ENCODE results near the gene RAB1A. TPM values are rescaled to one million over a fixed set of nuclear protein-coding genes. Genes with fewer than 3 reads are reported as not detected.

The RAB1A gene
- total RNA-seq, 1 experiment from 2014 or later = 165 TPM

DNA sequence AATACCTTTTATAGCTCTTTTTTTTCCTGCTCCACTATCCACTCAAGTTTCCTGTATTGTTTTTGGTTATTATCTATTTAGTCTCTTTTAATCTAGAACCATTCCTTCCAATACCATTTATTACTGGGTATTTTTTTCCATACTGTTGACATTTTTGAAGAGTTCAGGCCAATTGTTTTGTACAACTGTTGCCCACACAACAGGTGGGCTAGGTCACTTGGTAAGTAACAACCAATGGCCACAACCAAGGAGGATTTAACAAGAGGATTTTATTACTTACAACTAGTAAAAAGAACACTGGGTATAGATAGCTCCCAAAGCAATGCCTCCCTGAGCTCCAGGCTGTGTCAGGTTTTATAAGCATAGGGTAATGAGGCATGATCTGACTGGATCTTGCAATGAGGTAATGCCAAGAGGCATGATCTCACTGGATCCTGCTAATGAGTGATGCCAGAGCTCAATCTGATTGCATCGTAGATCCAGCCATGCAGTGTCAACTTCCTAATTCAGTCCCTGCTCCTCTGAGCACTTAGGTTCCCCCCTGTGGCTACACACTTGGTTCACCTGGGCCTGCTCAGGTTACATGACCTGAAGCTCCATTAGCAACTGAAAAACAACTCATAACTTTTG, 80.8 kb downstream of the RAB1A start:
- no peak for TF ChIP-seq EZH2 (IDR thresholded peaks at IDR 0.05; ENCODE audit: low read depth)
- TF ChIP-seq, protein P1, sequence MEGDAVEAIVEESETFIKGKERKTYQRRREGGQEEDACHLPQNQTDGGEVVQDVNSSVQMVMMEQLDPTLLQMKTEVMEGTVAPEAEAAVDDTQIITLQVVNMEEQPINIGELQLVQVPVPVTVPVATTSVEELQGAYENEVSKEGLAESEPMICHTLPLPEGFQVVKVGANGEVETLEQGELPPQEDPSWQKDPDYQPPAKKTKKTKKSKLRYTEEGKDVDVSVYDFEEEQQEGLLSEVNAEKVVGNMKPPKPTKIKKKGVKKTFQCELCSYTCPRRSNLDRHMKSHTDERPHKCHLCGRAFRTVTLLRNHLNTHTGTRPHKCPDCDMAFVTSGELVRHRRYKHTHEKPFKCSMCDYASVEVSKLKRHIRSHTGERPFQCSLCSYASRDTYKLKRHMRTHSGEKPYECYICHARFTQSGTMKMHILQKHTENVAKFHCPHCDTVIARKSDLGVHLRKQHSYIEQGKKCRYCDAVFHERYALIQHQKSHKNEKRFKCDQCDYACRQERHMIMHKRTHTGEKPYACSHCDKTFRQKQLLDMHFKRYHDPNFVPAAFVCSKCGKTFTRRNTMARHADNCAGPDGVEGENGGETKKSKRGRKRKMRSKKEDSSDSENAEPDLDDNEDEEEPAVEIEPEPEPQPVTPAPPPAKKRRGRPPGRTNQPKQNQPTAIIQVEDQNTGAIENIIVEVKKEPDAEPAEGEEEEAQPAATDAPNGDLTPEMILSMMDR (conservative IDR thresholded peaks at IDR 0.05) = no peak
- H2AFZ ChIP-seq = peak overlapping the region; percentile 10; the same call in 1 of the 2 replicates
- peak in 1 of 2 experiments; percentile 76 for DNase-seq
- H3K9me3 ChIP-seq (ENCODE audit: insufficient read depth, low read depth) = peaks cover 8% of the 10 kb centered on the region
- no peaks in the 10 kb centered on the region for H3K27me3 ChIP-seq (ENCODE audit: insufficient read depth, low read depth)
- ChIA-PET POLR2A (ENCODE audit: unreplicated experiment) (interaction anchor here (0.6 kb wide), 1 partner anchor 32 kb away, joined by 7 read pairs; no protein-coding TSS in a partner anchor), CTCF (no interaction called here)
- intact Hi-C loops (cut with micrococcal nuclease; ENCODE audit: unreplicated experiment) = loop anchor here (10.0 kb wide), 1 partner anchor 714 kb away; no protein-coding TSS in a partner anchor
- H3K4me3 ChIP-seq = no peak overlapping the region
- 0 out of 2 replicates have a peak, but pooled peaks cover 5% of the 10 kb centered on the region for H3K36me3 ChIP-seq (ENCODE audit: low read depth)
- H3K9me2 ChIP-seq (ENCODE audit: insufficient read depth) = no peaks in the 10 kb centered on the region
- peaks cover 17% of the 10 kb centered on the region for H3K4me1 ChIP-seq (replicated peaks; ENCODE audit: insufficient read depth)
- no peaks in the 10 kb centered on the region for H4K20me1 ChIP-seq (ENCODE audit: insufficient read depth)
- H3F3A ChIP-seq (ENCODE audit: insufficient read depth, low read depth) = 0 out of 2 replicates have a peak, but pooled peaks cover 6% of the 10 kb centered on the region
- BruUV-seq (replicated peaks) = TSS peak; percentile 30
- H3K79me2 ChIP-seq (ENCODE audit: low read depth) = no peaks in the 10 kb centered on the region
- peak overlapping the region; percentile 23; the same call in 1 of the 2 replicates for H3K4me2 ChIP-seq
- H3K27ac ChIP-seq = peak overlapping the region; percentile 74

DNA sequence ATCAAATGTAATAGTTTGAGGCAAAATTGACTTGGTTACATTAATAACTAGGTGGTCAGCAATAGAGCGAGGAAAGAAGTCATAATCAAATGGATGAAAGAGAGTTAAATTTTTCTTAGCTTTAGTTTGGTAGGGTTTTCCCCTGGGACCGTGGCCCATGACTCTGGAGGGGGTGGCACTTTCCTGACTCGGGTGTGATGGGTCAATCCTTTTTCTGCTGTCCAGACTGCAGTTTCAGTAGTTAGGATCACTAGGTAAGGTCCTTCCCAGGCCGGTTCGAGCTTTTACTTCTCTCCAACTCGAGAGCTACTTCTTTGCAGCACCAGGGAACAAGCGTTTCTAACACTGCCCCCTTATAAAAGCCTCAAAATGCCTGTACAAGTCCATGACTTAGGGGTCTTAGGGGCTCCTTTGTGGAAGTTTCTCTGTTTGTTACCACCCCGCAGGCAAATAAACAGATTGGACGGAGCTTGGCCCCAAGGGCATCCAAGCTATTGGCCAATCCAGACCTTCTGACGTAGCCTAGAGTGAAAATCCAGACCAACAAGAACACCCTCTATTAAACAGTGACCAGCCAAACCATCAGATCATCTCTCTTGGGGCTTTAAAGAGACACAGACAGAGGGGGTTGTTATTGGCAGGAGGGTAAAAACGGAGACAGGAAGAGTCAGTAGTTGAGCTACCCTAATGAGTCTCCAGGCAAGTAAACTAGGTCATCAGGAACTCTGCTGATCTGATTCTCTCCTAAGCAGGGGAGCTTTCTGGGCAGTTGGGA, 83.1 kb downstream of the RAB1A start:
- Histone ChIP-seq H3K9me2 (ENCODE audit: insufficient read depth) (no peaks in the 10 kb centered on the region), H3K4me3 (no peak overlapping the region), H3K36me3 (ENCODE audit: low read depth) (0 out of 2 replicates have a peak, but pooled peaks cover 6% of the 10 kb centered on the region), H3K27me3 (ENCODE audit: insufficient read depth, low read depth) (no peaks in the 10 kb centered on the region), H3K4me2 (no peak overlapping the region), H3F3A (ENCODE audit: insufficient read depth, low read depth) (0 out of 2 replicates have a peak, but pooled peaks cover 6% of the 10 kb centered on the region), H3K4me1 (replicated peaks; ENCODE audit: insufficient read depth) (peaks cover 17% of the 10 kb centered on the region), H4K20me1 (ENCODE audit: insufficient read depth) (no peaks in the 10 kb centered on the region), H2AFZ (no peak overlapping the region), H3K79me2 (ENCODE audit: low read depth) (no peaks in the 10 kb centered on the region), H3K9me3 (ENCODE audit: insufficient read depth, low read depth) (peaks cover 19% of the 10 kb centered on the region), H3K27ac (no peak overlapping the region)
- intact Hi-C loops (cut with micrococcal nuclease; ENCODE audit: unreplicated experiment) = loop anchor here (10.0 kb wide), 1 partner anchor 712 kb away; no protein-coding TSS in a partner anchor
- ChIA-PET POLR2A (ENCODE audit: unreplicated experiment) (interaction anchor here (0.6 kb wide), 2 partner anchors 9 to 105 kb away, joined by 3 to 4 read pairs; no protein-coding TSS in a partner anchor), CTCF (interaction anchor here (0.5 kb wide), 1 partner anchor 165 kb away, joined by 5 read pairs; no protein-coding TSS in a partner anchor)
- no TSS peak for BruUV-seq (replicated peaks)
- DNase-seq = no peak
- TF ChIP-seq, protein P1 (conservative IDR thresholded peaks at IDR 0.05) = no peak

DNA sequence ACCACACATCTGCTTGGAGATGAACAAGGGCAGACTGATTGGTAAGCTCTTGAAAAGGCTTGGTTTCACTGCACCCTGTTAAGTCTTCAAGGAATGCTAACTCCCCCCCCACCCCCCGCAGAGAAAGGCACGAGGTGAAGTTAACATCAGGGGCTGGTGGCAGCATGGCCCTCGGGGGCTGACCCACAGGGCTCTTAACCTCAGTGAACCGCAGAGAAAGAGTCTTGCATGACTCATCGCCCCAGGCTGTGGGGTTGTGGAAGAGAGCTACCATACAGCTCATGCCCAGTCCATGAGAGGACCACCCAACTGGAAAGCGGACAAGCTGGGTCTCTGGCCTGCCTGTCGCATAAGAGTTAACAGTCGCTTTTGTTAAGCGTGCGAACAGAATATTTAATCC, 84.3 kb downstream of the RAB1A start:
- no peak overlapping the region for H3K4me3 ChIP-seq
- ChIA-PET POLR2A (ENCODE audit: unreplicated experiment) (no interaction called here), CTCF (no interaction called here)
- H3F3A ChIP-seq (ENCODE audit: insufficient read depth, low read depth) = 0 out of 2 replicates have a peak, but pooled peaks cover 6% of the 10 kb centered on the region
- H3K27me3 ChIP-seq (ENCODE audit: insufficient read depth, low read depth) = no peaks in the 10 kb centered on the region
- BruUV-seq (replicated peaks) = no TSS peak
- H3K9me3 ChIP-seq (ENCODE audit: insufficient read depth, low read depth) = peaks cover 19% of the 10 kb centered on the region
- H3K4me2 ChIP-seq = no peak overlapping the region
- intact Hi-C loops (cut with micrococcal nuclease; ENCODE audit: unreplicated experiment) = loop anchor here (10.0 kb wide), 1 partner anchor 711 kb away; no protein-coding TSS in a partner anchor
- no peaks in the 10 kb centered on the region for H3K9me2 ChIP-seq (ENCODE audit: insufficient read depth)
- H2AFZ ChIP-seq = no peak overlapping the region
- H3K4me1 ChIP-seq (replicated peaks; ENCODE audit: insufficient read depth) = peaks cover 17% of the 10 kb centered on the region
- H4K20me1 ChIP-seq (ENCODE audit: insufficient read depth) = no peaks in the 10 kb centered on the region
- DNase-seq = no peak
- no peaks in the 10 kb centered on the region for H3K79me2 ChIP-seq (ENCODE audit: low read depth)
- no peak overlapping the region for H3K27ac ChIP-seq
- 0 out of 2 replicates have a peak, but pooled peaks cover 6% of the 10 kb centered on the region for H3K36me3 ChIP-seq (ENCODE audit: low read depth)
- TF ChIP-seq EZH2 (IDR thresholded peaks at IDR 0.05; ENCODE audit: low read depth) = no peak
- TF ChIP-seq, protein P1 (conservative IDR thresholded peaks at IDR 0.05) = no peak
